Measurements from ENCODE around the gene ITGAE. TPM values are rescaled to one million over a fixed set of nuclear protein-coding genes. Genes with fewer than 3 reads are reported as not detected.

Gene ITGAE
- total RNA-seq, 1 experiment from 2014 or later = 14.7 TPM

GRCh38 chr17:3753624-3754023, 47.4 kb downstream of the ITGAE start:
- peaks cover 18% of the 10 kb centered on the region for H3K27me3 Mint-ChIP-seq (ENCODE audit: unreplicated experiment)
- no peak for DNase-seq
- intact Hi-C loops (cut with micrococcal nuclease; ENCODE audit: unreplicated experiment) = no loop called here
- no peaks in the 10 kb centered on the region for H3K9me3 Mint-ChIP-seq (ENCODE audit: low read depth, unreplicated experiment)
- TF ChIP-seq, protein P1, sequence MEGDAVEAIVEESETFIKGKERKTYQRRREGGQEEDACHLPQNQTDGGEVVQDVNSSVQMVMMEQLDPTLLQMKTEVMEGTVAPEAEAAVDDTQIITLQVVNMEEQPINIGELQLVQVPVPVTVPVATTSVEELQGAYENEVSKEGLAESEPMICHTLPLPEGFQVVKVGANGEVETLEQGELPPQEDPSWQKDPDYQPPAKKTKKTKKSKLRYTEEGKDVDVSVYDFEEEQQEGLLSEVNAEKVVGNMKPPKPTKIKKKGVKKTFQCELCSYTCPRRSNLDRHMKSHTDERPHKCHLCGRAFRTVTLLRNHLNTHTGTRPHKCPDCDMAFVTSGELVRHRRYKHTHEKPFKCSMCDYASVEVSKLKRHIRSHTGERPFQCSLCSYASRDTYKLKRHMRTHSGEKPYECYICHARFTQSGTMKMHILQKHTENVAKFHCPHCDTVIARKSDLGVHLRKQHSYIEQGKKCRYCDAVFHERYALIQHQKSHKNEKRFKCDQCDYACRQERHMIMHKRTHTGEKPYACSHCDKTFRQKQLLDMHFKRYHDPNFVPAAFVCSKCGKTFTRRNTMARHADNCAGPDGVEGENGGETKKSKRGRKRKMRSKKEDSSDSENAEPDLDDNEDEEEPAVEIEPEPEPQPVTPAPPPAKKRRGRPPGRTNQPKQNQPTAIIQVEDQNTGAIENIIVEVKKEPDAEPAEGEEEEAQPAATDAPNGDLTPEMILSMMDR (IDR thresholded peaks at IDR 0.05; ENCODE audit: unreplicated experiment) = no peak
- H3K36me3 Mint-ChIP-seq (ENCODE audit: insufficient read depth, unreplicated experiment) = peaks cover 11% of the 10 kb centered on the region
- H3K4me3 Mint-ChIP-seq (ENCODE audit: low read depth, unreplicated experiment) = no peak overlapping the region
- H3K27ac Mint-ChIP-seq (ENCODE audit: unreplicated experiment) = no peak overlapping the region
- CTCF ChIA-PET = no interaction called here
- H3K4me1 Mint-ChIP-seq (ENCODE audit: low read depth, unreplicated experiment) = no peaks in the 10 kb centered on the region
- BruUV-seq (replicated peaks) = no TSS peak

- TF ChIP-seq, protein P1 (IDR thresholded peaks at IDR 0.05; ENCODE audit: unreplicated experiment) = no peak
- H3K27ac Mint-ChIP-seq (ENCODE audit: unreplicated experiment) = no peak overlapping the region
- intact Hi-C loops (cut with micrococcal nuclease; ENCODE audit: unreplicated experiment) = no loop called here
- DNase-seq = no peak
- H3K27me3 Mint-ChIP-seq (ENCODE audit: unreplicated experiment) = peaks cover 18% of the 10 kb centered on the region
- CTCF ChIA-PET = interaction anchor here (1.5 kb wide), 1 partner anchor 14 kb away, joined by 4 read pairs; no protein-coding TSS in a partner anchor
- H3K4me3 Mint-ChIP-seq (ENCODE audit: low read depth, unreplicated experiment) = no peak overlapping the region
- H3K36me3 Mint-ChIP-seq (ENCODE audit: insufficient read depth, unreplicated experiment) = peaks cover 11% of the 10 kb centered on the region
- no peaks in the 10 kb centered on the region for H3K9me3 Mint-ChIP-seq (ENCODE audit: low read depth, unreplicated experiment)
- no TSS peak for BruUV-seq (replicated peaks)
- no peaks in the 10 kb centered on the region for H3K4me1 Mint-ChIP-seq (ENCODE audit: low read depth, unreplicated experiment)
Measured at GRCh38 chr17:3751836-3752235, 49.2 kb downstream of the ITGAE start.

- no TSS peak for BruUV-seq (replicated peaks)
- Mint-ChIP-seq H3K36me3 (ENCODE audit: insufficient read depth, unreplicated experiment) (peaks cover 11% of the 10 kb centered on the region), H3K9me3 (ENCODE audit: low read depth, unreplicated experiment) (no peaks in the 10 kb centered on the region), H3K27ac (ENCODE audit: unreplicated experiment) (no peak overlapping the region), H3K4me3 (ENCODE audit: low read depth, unreplicated experiment) (no peak overlapping the region), H3K27me3 (ENCODE audit: unreplicated experiment) (peaks cover 25% of the 10 kb centered on the region), H3K4me1 (ENCODE audit: low read depth, unreplicated experiment) (no peaks in the 10 kb centered on the region)
- no peak for DNase-seq
- CTCF ChIA-PET = no interaction called here
- intact Hi-C loops (cut with micrococcal nuclease; ENCODE audit: unreplicated experiment) = no loop called here
- TF ChIP-seq, protein P1 (IDR thresholded peaks at IDR 0.05; ENCODE audit: unreplicated experiment) = no peak
Measured at GRCh38 chr17:3750926-3751325, 50.1 kb downstream of the ITGAE start.

DNA sequence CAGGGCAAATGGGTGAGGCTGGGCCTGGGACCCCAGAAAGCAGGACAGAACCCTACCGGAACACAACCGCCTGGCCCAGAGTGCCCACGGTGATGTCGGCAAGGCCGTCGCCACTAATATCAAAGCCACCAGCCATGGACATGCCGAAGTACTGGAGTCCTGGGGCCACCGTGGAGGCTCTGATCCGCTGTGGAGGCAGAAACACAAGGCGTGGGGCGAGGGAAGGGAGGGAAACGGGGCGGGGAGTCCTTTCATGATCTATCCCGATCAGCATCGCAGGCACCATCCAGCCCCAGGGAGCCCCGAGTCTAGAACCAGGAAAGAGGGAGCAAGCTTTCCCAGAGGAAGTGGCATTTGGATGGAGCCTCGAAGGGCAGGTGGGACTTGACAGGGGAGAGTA, 50.7 kb downstream of the ITGAE start:
- Mint-ChIP-seq H3K4me3 (ENCODE audit: low read depth, unreplicated experiment) (no peak overlapping the region), H3K27ac (ENCODE audit: unreplicated experiment) (no peak overlapping the region), H3K9me3 (ENCODE audit: low read depth, unreplicated experiment) (no peaks in the 10 kb centered on the region), H3K4me1 (ENCODE audit: low read depth, unreplicated experiment) (no peaks in the 10 kb centered on the region), H3K36me3 (ENCODE audit: insufficient read depth, unreplicated experiment) (peaks cover 11% of the 10 kb centered on the region), H3K27me3 (ENCODE audit: unreplicated experiment) (peaks cover 31% of the 10 kb centered on the region)
- BruUV-seq (replicated peaks) = no TSS peak
- TF ChIP-seq, protein P1 (IDR thresholded peaks at IDR 0.05; ENCODE audit: unreplicated experiment) = no peak
- no peak for DNase-seq
- CTCF ChIA-PET = interaction anchor here (1.9 kb wide), 1 partner anchor 13 kb away, joined by 5 read pairs; no protein-coding TSS in a partner anchor
- intact Hi-C loops (cut with micrococcal nuclease; ENCODE audit: unreplicated experiment) = no loop called here
